Neural progenitor cell (in vitro differentiated cells): Measurements from ENCODE around the gene MAD1L1.

Experiments used
- CTCF ChIP-seq: fragments of 200-600 bp; sonication (generic); IDR thresholded peaks from 2 replicates; pipeline ENCODE4 v1.5.1; 2017; ENCODE audit warnings: antibody characterized with exemption, mild to moderate bottlenecking
- EZH2 ChIP-seq: fragments of 200-600 bp; sonication (generic); IDR thresholded peaks from 2 replicates; pipeline ENCODE4 v1.6.1; 2017; ENCODE audit warnings: antibody characterized with exemption, mild to moderate bottlenecking, moderate library complexity

DNA sequence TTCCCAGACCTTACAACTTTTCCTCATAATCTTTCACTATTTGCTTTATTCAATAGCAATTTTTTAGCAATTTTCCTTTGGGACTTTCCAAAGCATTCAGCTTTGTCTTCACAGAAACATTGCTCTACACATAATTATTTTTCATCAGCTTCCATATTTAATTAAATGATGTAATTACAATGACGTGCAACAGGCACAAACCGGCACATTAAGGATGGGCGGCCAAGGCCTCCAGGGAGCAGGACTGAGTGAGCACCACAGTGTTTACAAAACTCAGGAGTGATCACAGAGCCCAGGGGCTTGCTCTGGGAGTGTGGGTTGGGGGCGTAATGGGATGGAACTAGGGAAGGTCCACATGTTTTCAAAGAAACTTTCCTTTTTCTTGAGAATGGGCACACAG lies 69.8 kb downstream of the MAD1L1 start:
- TF ChIP-seq CTCF: no peak
- TF ChIP-seq EZH2: no peak
